SK-N-SH treated with all-trans-retinoic acid at 6 μM for 48 hours (cell line): ENCODE results near the gene RET.
A peak's percentile ranks its signal among the peaks of the same experiment; 100 is the strongest.

Source experiments
- ATAC-seq: fragments of 200-7000 bp; cut with Tn5 transposase; 3 replicates; pipeline ENCODE4 v1.9.1; 2020; ENCODE audit warnings: mild to moderate bottlenecking, moderate library complexity
- ARNTL ChIP-seq: fragments of 450-650 bp; formaldehyde crosslinking; IDR thresholded peaks from 2 replicates; pipeline ENCODE4 v1.5.0; 2020; ENCODE audit warnings: low read depth, mild to moderate bottlenecking, moderate library complexity, borderline replicate concordance
- BACH2 ChIP-seq: fragments of 250-450 bp; sonication (Bioruptor Pico); IDR thresholded peaks from 2 replicates; pipeline ENCODE4 v1.9.0; 2021; ENCODE audit warnings: mild to moderate bottlenecking, borderline replicate concordance
- ESRRG ChIP-seq: fragments of 250-450 bp; sonication (Bioruptor Pico); IDR thresholded peaks from 2 replicates; pipeline ENCODE4 v1.6.1; 2021; ENCODE audit warnings: mild to moderate bottlenecking
- GLIS3 ChIP-seq: fragments of 250-450 bp; sonication (Bioruptor Pico); IDR thresholded peaks from 2 replicates; pipeline ENCODE4 v1.5.0; 2020; ENCODE audit warnings: mild to moderate bottlenecking, moderate library complexity
- ISL1 ChIP-seq: fragments of 250-450 bp; sonication (Bioruptor Pico); IDR thresholded peaks from 2 replicates; pipeline ENCODE4 v2.1.2; 2022; ENCODE audit warnings: mild to moderate bottlenecking, moderate library complexity
- OSR1 ChIP-seq: fragments of 250-450 bp; sonication (Bioruptor Pico); IDR thresholded peaks from 2 replicates; pipeline ENCODE4 v1.8.0; 2022; ENCODE audit warnings: moderate library complexity, mild to moderate bottlenecking, inconsistent platforms
- PPARA ChIP-seq: fragments of 250-450 bp; sonication (Bioruptor Pico); IDR thresholded peaks from 2 replicates; pipeline ENCODE4 v1.5.0; 2020; ENCODE audit warnings: mild to moderate bottlenecking, borderline replicate concordance
- SNAI2 ChIP-seq: fragments of 250-450 bp; sonication (Bioruptor Pico); IDR thresholded peaks from 2 replicates; pipeline ENCODE4 v1.5.0; 2020; ENCODE audit warnings: mild to moderate bottlenecking, moderate library complexity
- TCF4 ChIP-seq: fragments of 250-450 bp; sonication (Bioruptor Pico); IDR thresholded peaks from 2 replicates; pipeline ENCODE4 v1.8.0; 2021; ENCODE audit warnings: mild to moderate bottlenecking, moderate library complexity, borderline replicate concordance
- TOX ChIP-seq: fragments of 250-450 bp; sonication (Bioruptor Pico); IDR thresholded peaks from 2 replicates; pipeline ENCODE4 v1.8.0; 2021; ENCODE audit warnings: mild to moderate bottlenecking, moderate library complexity, borderline replicate concordance
- ZC3H10 ChIP-seq: fragments of 250-450 bp; sonication (Bioruptor Pico); IDR thresholded peaks from 2 replicates; pipeline ENCODE4 v1.5.1; 2021; ENCODE audit warnings: mild to moderate bottlenecking, moderate library complexity
- ZFP3 ChIP-seq: fragments of 250-450 bp; sonication (Bioruptor Pico); IDR thresholded peaks from 2 replicates; pipeline ENCODE4 v1.5.0; 2020; ENCODE audit warnings: mild to moderate bottlenecking, moderate library complexity
- ZNF565 ChIP-seq: fragments of 450-650 bp; formaldehyde crosslinking; conservative IDR thresholded peaks from 2 replicates; pipeline ENCODE4 v1.5.0; 2020; ENCODE audit warnings: low read depth, mild to moderate bottlenecking, moderate library complexity
- ZNF70 ChIP-seq: fragments of 450-650 bp; formaldehyde crosslinking; IDR thresholded peaks from 2 replicates; pipeline ENCODE4 v1.5.0; 2020; ENCODE audit warnings: mild to moderate bottlenecking, moderate library complexity
- TF ChIP-seq, protein P1 (sequence below): fragments of 250-450 bp; sonication (Bioruptor Pico); IDR thresholded peaks from 2 replicates; pipeline ENCODE4 v1.8.0; 2020; ENCODE audit warnings: mild to moderate bottlenecking, moderate library complexity, borderline replicate concordance
- TF ChIP-seq, protein P2 (sequence below): fragments of 250-450 bp; sonication (Bioruptor Pico); IDR thresholded peaks from 2 replicates; pipeline ENCODE4 v1.5.0; 2020; ENCODE audit warnings: mild to moderate bottlenecking, moderate library complexity
- TF ChIP-seq, protein P3 (sequence below): fragments of 250-450 bp; sonication (Bioruptor Pico); IDR thresholded peaks from 2 replicates; pipeline ENCODE4 v1.5.1; 2021; ENCODE audit warnings: mild to moderate bottlenecking, moderate library complexity
- TF ChIP-seq, protein P4 (sequence below): fragments of 250-450 bp; sonication (Bioruptor Pico); IDR thresholded peaks from 2 replicates; pipeline ENCODE4 v1.5.1; 2020; ENCODE audit warnings: low read depth, mild to moderate bottlenecking, moderate library complexity

RET gene

DNA sequence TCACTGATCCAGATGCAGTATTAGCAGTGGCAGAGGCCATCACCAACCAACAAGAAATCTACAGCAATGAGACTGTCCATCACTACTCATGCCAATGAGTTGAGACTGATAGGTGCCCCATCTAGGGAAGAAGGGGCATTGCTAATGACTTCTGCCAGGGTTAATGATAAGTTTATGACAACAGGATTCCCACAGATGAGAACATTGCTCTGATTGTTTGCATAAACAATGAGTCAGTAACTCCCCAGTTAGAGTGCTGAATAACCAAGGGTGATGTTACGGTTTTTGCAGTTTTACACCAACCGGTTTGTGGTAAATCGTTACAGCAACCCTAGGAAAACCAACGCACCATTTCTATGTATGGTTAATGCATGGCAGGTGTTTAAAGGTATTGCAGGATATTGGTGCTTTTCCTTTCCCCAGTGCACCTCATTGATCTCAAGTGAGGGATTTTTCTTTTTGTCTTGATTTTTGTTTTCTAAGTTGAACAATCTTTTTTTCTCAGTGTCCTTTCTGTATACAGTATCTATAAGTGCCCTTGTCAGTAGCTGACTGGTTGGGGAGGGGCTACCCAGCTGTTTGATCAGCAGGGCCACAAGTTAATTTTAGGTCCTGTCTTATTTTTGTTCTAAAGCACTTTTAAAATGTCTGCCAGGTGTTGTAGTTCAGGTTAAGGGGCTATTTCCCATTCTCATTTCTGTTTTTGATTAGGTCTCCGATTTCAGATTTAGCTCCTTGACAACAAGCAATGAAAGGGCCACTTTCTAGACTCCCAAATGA, 57.4 kb downstream of the RET start:
- ATAC-seq: no peak
- TF ChIP-seq ZNF70 (CRISPR knock-in tag) (no peak), ARNTL (CRISPR knock-in tag) (peak; percentile 16; the same call in 1 of the 2 replicates), ZFP3 (CRISPR knock-in tag) (no peak), TCF4 (CRISPR knock-in tag) (no peak), GLIS3 (CRISPR knock-in tag) (no peak)
- TF ChIP-seq, protein P1, sequence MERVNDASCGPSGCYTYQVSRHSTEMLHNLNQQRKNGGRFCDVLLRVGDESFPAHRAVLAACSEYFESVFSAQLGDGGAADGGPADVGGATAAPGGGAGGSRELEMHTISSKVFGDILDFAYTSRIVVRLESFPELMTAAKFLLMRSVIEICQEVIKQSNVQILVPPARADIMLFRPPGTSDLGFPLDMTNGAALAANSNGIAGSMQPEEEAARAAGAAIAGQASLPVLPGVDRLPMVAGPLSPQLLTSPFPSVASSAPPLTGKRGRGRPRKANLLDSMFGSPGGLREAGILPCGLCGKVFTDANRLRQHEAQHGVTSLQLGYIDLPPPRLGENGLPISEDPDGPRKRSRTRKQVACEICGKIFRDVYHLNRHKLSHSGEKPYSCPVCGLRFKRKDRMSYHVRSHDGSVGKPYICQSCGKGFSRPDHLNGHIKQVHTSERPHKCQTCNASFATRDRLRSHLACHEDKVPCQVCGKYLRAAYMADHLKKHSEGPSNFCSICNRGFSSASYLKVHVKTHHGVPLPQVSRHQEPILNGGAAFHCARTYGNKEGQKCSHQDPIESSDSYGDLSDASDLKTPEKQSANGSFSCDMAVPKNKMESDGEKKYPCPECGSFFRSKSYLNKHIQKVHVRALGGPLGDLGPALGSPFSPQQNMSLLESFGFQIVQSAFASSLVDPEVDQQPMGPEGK (CRISPR knock-in tag): no peak

DNA sequence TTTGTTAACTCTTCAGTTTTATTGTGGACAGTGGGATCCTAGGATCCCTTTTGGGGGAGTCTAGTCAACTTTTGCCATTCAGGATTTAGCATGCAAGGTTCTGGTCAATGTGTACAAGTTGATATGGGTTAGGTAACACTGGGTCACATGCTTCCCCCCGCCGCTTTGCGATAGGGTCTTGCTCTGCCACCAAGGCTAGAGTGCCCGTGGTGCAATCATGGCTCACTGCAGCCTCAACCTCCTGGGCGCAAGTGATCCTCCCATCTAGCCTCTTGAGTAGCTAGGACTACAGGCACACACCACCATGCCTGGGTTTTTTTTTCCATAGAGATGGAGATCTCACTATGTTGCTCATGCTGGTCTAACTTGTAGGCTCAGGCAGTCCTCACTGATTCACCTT, 58.2 kb downstream of the RET start:
- TF ChIP-seq, protein P1 (CRISPR knock-in tag): no peak
- TF ChIP-seq ZNF565 (0 out of 2 replicates have a peak, but pooled peaks have one; percentile 34), ZNF70 (CRISPR knock-in tag) (0 out of 2 replicates have a peak, but pooled peaks have one; percentile 24), PPARA (CRISPR knock-in tag) (0 out of 2 replicates have a peak, but pooled peaks have one; percentile 42)
- ATAC-seq: no peak

DNA sequence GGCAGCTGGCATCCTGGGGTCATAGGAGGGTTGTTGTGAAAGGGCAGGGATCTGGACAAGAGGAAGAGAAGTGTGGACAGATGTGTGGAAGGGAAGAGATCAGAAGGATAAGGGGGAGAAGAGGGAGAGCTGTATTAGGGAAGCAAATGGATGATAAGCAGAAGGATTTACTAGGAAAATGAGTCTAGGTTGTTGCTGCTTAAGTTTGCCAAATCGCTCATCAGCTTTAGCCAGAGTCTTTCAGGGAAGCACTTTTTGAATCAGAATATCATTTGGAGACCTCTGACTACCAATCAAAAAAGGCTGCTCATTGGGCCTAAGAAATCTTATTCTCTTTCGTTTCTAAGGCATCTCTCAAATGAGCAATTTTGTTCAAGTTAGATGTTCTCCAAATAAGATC, 58.8 kb downstream of the RET start:
- TF ChIP-seq, protein P2, sequence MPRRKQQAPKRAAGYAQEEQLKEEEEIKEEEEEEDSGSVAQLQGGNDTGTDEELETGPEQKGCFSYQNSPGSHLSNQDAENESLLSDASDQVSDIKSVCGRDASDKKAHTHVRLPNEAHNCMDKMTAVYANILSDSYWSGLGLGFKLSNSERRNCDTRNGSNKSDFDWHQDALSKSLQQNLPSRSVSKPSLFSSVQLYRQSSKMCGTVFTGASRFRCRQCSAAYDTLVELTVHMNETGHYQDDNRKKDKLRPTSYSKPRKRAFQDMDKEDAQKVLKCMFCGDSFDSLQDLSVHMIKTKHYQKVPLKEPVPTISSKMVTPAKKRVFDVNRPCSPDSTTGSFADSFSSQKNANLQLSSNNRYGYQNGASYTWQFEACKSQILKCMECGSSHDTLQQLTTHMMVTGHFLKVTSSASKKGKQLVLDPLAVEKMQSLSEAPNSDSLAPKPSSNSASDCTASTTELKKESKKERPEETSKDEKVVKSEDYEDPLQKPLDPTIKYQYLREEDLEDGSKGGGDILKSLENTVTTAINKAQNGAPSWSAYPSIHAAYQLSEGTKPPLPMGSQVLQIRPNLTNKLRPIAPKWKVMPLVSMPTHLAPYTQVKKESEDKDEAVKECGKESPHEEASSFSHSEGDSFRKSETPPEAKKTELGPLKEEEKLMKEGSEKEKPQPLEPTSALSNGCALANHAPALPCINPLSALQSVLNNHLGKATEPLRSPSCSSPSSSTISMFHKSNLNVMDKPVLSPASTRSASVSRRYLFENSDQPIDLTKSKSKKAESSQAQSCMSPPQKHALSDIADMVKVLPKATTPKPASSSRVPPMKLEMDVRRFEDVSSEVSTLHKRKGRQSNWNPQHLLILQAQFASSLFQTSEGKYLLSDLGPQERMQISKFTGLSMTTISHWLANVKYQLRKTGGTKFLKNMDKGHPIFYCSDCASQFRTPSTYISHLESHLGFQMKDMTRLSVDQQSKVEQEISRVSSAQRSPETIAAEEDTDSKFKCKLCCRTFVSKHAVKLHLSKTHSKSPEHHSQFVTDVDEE (CRISPR knock-in tag): no peak
- TF ChIP-seq ISL1 (CRISPR knock-in tag): no peak
- TF ChIP-seq ARNTL (CRISPR knock-in tag): no peak
- TF ChIP-seq TOX (CRISPR knock-in tag): no peak
- TF ChIP-seq ZC3H10: no peak
- 0 out of 2 replicates have a peak, but pooled peaks have one; percentile 11 for TF ChIP-seq ESRRG (CRISPR knock-in tag)
- no peak for TF ChIP-seq ZNF70 (CRISPR knock-in tag)
- TF ChIP-seq, protein P3, sequence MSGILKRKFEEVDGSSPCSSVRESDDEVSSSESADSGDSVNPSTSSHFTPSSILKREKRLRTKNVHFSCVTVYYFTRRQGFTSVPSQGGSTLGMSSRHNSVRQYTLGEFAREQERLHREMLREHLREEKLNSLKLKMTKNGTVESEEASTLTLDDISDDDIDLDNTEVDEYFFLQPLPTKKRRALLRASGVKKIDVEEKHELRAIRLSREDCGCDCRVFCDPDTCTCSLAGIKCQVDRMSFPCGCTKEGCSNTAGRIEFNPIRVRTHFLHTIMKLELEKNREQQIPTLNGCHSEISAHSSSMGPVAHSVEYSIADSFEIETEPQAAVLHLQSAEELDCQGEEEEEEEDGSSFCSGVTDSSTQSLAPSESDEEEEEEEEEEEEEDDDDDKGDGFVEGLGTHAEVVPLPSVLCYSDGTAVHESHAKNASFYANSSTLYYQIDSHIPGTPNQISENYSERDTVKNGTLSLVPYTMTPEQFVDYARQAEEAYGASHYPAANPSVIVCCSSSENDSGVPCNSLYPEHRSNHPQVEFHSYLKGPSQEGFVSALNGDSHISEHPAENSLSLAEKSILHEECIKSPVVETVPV (CRISPR knock-in tag): peak; percentile 54; the same call in 1 of the 2 replicates
- TF ChIP-seq GLIS3 (CRISPR knock-in tag): 0 out of 2 replicates have a peak, but pooled peaks have one; percentile 77
- TF ChIP-seq PPARA (CRISPR knock-in tag): no peak
- no peak for TF ChIP-seq SNAI2 (CRISPR knock-in tag)
- no peak for TF ChIP-seq BACH2
- TF ChIP-seq, protein P1 (CRISPR knock-in tag): no peak
- TF ChIP-seq, protein P4, sequence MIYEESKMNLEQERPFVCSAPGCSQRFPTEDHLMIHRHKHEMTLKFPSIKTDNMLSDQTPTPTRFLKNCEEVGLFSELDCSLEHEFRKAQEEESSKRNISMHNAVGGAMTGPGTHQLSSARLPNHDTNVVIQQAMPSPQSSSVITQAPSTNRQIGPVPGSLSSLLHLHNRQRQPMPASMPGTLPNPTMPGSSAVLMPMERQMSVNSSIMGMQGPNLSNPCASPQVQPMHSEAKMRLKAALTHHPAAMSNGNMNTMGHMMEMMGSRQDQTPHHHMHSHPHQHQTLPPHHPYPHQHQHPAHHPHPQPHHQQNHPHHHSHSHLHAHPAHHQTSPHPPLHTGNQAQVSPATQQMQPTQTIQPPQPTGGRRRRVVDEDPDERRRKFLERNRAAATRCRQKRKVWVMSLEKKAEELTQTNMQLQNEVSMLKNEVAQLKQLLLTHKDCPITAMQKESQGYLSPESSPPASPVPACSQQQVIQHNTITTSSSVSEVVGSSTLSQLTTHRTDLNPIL (CRISPR knock-in tag): no peak
- no peak for TF ChIP-seq TCF4 (CRISPR knock-in tag)
- no peak for TF ChIP-seq OSR1 (CRISPR knock-in tag)
- TF ChIP-seq, all 23 proteins: peak for 3
- no peak for ATAC-seq
